Pancreas (tissue), 10 donors: ENCODE measurements around the gene RSPH9. TPM values are rescaled to one million over a fixed set of nuclear protein-coding genes. Genes with fewer than 3 reads are reported as not detected.

Source experiments
- ATAC-seq, 4 donors: fragments of 200-7000 bp; cut with Tn5 transposase; one replicate each; pipeline versions ENCODE4 v1.8.0 to v1.9.1; 2020; ENCODE audit warnings: mild to moderate bottlenecking in 4 of 4, moderate library complexity in 4 of 4
- DNase-seq, 6 donors: peaks; one replicate each; pipeline ENCODE4 v3.0.0-alpha.2; 2020
- FAIRE-seq: peaks from 2 replicates; lab custom pipeline; 2012; peaks lifted over from hg19 to GRCh38; lab: Jason Lieb, UNC
- H3K27ac ChIP-seq, 4 donors: fragments of 200-600 bp; sonication (generic); 1 replicate in 3 of 4; 2 replicates in 1 of 4; pipeline versions ENCODE4 v1.5.0 to v1.8.0; 2020
- H3K27me3 ChIP-seq, 4 donors: fragments of 200-600 bp; one replicate each; pipeline ENCODE4 v1.8.0; 2021
- H3K36me3 ChIP-seq, 3 donors: fragments of 200-600 bp; sonication (generic) in 1 of 3; one replicate each; pipeline versions ENCODE4 v1.5.0 to v1.8.0; 2020 to 2021
- H3K4me1 ChIP-seq, 3 donors: fragments of 200-600 bp; one replicate each; pipeline ENCODE4 v1.8.0; 2021
- H3K4me3 ChIP-seq, 4 donors: fragments of 200-600 bp; sonication (generic) in 2 of 4; one replicate each; pipeline versions ENCODE4 v1.5.0 to v1.8.0; 2020 to 2021
- H3K9me3 ChIP-seq, 4 donors: fragments of 200-600 bp; one replicate each; pipeline ENCODE4 v1.8.0; 2021
- CTCF ChIP-seq, 4 donors: fragments of 200-600 bp; sonication (generic) in 3 of 4; IDR thresholded peaks; one replicate each; pipeline versions ENCODE4 v1.5.0 to v1.8.0; 2021; ENCODE audit warnings: antibody characterized with exemption in 4 of 4
- WGBS, 2 donors: extraction: QIAGEN DNeasy Blood & Tissue Kit; methylation state at CpG; one replicate each; pipeline ENCODE4 v1.1.7; 2013; 5-methylcytosine and 5-hydroxymethylcytosine counted together
- intact Hi-C, 3 donors: fragments of 100-400 bp; cut with DNase I; formaldehyde crosslinking; loops; one replicate each; pipeline versions ENCODE4 v1.11.1 to v1.14.2; 2022
- polyA plus RNA-seq, 2 donors: library from polyadenylated mRNA; stranded (reverse); fragments of 200-250 nt; gene quantifications; one replicate each; pipeline ENCODE4 v1.2.3, GENCODE V29; 2013
- total RNA-seq, 6 donors: library from RNA; stranded (reverse); fragmentation: NEBNext Ultra II Directional in 4 of 6; extraction: Animal tissue kit (Norgen Biotek cat#: 25700) in 4 of 6; gene quantifications; one replicate each; pipeline versions ENCODE4 v1.2.1 to v1.2.4, GENCODE V29; 2021 to 2023
- donor health status: healthy with polysubstance abuse.
- donor health status: DM: no; HTN: no; CAD: no; lungs with moderate emphysema.
- donor health status: DM: no; HTN: no; CAD: no.
- donor health status: control.
- donor health status: control.
- donor health status: Bipolar disorder and iron deficiency.
- donor health status: DM: yes; HTN: yes; CAD: no.
- donor health status: DM: no; HTN: no; CAD: no.
- donor health status: DM: no; HTN: no; CAD: no.
- donor health status: DM: yes; HTN: yes; CAD: no.

RSPH9 gene
- total and polyA plus RNA-seq, 8 donors: 0.06 to 1.1 (median 0.12) TPM; not detected in 3

GRCh38 chr6:43678341-43678740, 33.5 kb downstream of the RSPH9 start:
- Histone ChIP-seq H3K4me3 (no peak overlapping the region), H3K27ac (no peak overlapping the region), H3K9me3 (no peaks in the 10 kb centered on the region), H3K4me1 (peaks cover 0 to 5% (median 4%) of the 10 kb centered on the region in 3 donors), H3K27me3 (no peaks in the 10 kb centered on the region), H3K36me3 (peaks cover 4 to 40% (median 6%) of the 10 kb centered on the region in 3 donors)
- ATAC-seq: no peak
- 91 to 95% methylated on average over 7 of the region's 7 CpGs for WGBS, 2 donors
- no peak for DNase-seq
- intact Hi-C loops: no loop called here
- no peak for FAIRE-seq
- no peak for TF ChIP-seq CTCF (IDR thresholded peaks at IDR 0.05)

GRCh38 chr6:43679057-43679456, 34.2 kb downstream of the RSPH9 start:
- Histone ChIP-seq H3K4me3 (no peak overlapping the region), H3K27me3 (no peaks in the 10 kb centered on the region), H3K36me3 (peaks cover 4 to 40% (median 6%) of the 10 kb centered on the region in 3 donors), H3K27ac (no peak overlapping the region), H3K4me1 (no peaks in the 10 kb centered on the region), H3K9me3 (no peaks in the 10 kb centered on the region)
- TF ChIP-seq CTCF (IDR thresholded peaks at IDR 0.05): no peak
- WGBS, 2 donors: 87 to 91% methylated on average over 6 of the region's 6 CpGs
- DNase-seq (no peak), ATAC-seq (no peak), FAIRE-seq (no peak)
- intact Hi-C loops: no loop called here

- ATAC-seq: no peak
- FAIRE-seq: no peak
- TF ChIP-seq CTCF (IDR thresholded peaks at IDR 0.05): no peak
- no peak overlapping the region for H3K4me3 ChIP-seq
- DNase-seq: no peak
- no peaks in the 10 kb centered on the region for H3K4me1 ChIP-seq
- H3K27me3 ChIP-seq: no peaks in the 10 kb centered on the region
- WGBS, 2 donors: 80 to 81% methylated on average over 11 of the region's 11 CpGs
- H3K9me3 ChIP-seq: no peaks in the 10 kb centered on the region
- intact Hi-C loops: no loop called here
- H3K36me3 ChIP-seq: peaks cover 4 to 29% (median 6%) of the 10 kb centered on the region in 3 donors
- no peak overlapping the region for H3K27ac ChIP-seq
These were observed 35.7 kb downstream of the RSPH9 start for GRCh38 chr6:43680308-43681200.

- ATAC-seq (no peak), FAIRE-seq (no peak), DNase-seq (no peak)
- H3K27ac ChIP-seq: no peak overlapping the region
- H3K9me3 ChIP-seq: no peaks in the 10 kb centered on the region
- H3K27me3 ChIP-seq: no peaks in the 10 kb centered on the region
- intact Hi-C loops: no loop called here
- no peak overlapping the region for H3K4me3 ChIP-seq
- peaks cover under 1 to 5% (median 3%) of the 10 kb centered on the region in 3 donors for H3K4me1 ChIP-seq
- 81 to 84% methylated on average over 5 of the region's 5 CpGs for WGBS, 2 donors
- H3K36me3 ChIP-seq: peaks cover 4 to 28% (median 6%) of the 10 kb centered on the region in 3 donors
- TF ChIP-seq CTCF (IDR thresholded peaks at IDR 0.05): no peak
These were observed 36.5 kb downstream of the RSPH9 start for GRCh38 chr6:43681303-43681702.
